HepG2 (cell line): Measurements from ENCODE around the gene ATXN1L. TPM values are rescaled to one million over a fixed set of nuclear protein-coding genes. Genes with fewer than 3 reads are reported as not detected.
A peak's percentile ranks its signal among the peaks of the same experiment; 100 is the strongest.

Source experiments
- ATAC-seq: fragments of 200-7000 bp; cut with Tn5 transposase; 3 replicates; pipeline ENCODE4 v1.9.1; 2020; ENCODE audit warnings: mild to moderate bottlenecking, moderate library complexity
- BruUV-seq: library from RNA; stranded (reverse); fragments of 400-500 nt; replicated peaks from 2 replicates; lab custom pipeline; 2021; lab: Mats Ljungman, UMichigan
- CTCF ChIA-PET: fragments of 300-600 bp; formaldehyde crosslinking; extraction: SDS; loops from one replicate; lab custom pipeline; 2021; ENCODE audit warnings: low total read pairs, inconsistent platforms, low intra/inter-chr PET ratio; lab: Yijun Ruan, JAX
- POLR2A ChIA-PET: fragments of 350-600 bp; sonication (Branson Sonifier 250); formaldehyde crosslinking; loops from one replicate; lab custom pipeline; 2020; ENCODE audit warnings: antibody characterized with exemption, inconsistent platforms; lab: Yijun Ruan, JAX
- DNase-seq: peaks from one replicate; pipeline ENCODE4 v3.0.0-alpha.2; 2015; ENCODE audit warnings: low spot score
- FAIRE-seq: peaks from 3 replicates; lab custom pipeline; 2011; peaks lifted over from hg19 to GRCh38; lab: Jason Lieb, UNC
- H2AFZ ChIP-seq: one replicate; pipeline ENCODE4 v1.6.1; 2011; ENCODE audit warnings: low read length, inconsistent platforms
- H3K27ac ChIP-seq: fragments of 300-600 bp; 3 replicates; pipeline ENCODE4 v1.8.0; 2011; ENCODE audit warnings: mixed run types, mild to moderate bottlenecking, mixed read lengths, low read length, inconsistent platforms; ENCODE audit not compliant: insufficient read depth; ENCODE audit errors: extremely low read length
- H3K27me3 ChIP-seq, 2 experiments: fragments of 200-600 bp in 1 of 2; 2 replicates in 1 of 2; 3 replicates in 1 of 2; pipeline versions ENCODE4 v1.6.0 to v1.8.0; 2011; ENCODE audit warnings: low read length in 2 of 2, mild to moderate bottlenecking in 2 of 2, moderate library complexity in 2 of 2, inconsistent platforms in 1 of 2; ENCODE audit not compliant: insufficient read depth in 2 of 2, control insufficient read depth in 1 of 2
- H3K36me3 ChIP-seq, 2 experiments: fragments of 200-600 bp in 1 of 2; replicated peaks in 1 of 2; 2 replicates in 1 of 2; 3 replicates in 1 of 2; pipeline versions ENCODE4 v1.5.1 to v1.8.0; 2011; ENCODE audit warnings: low read length in 2 of 2, inconsistent platforms in 1 of 2; ENCODE audit not compliant: insufficient read depth in 2 of 2, control insufficient read depth in 1 of 2
- H3K4me1 ChIP-seq: 2 replicates; pipeline ENCODE4 v1.5.1; 2012; ENCODE audit warnings: low read length, inconsistent platforms; ENCODE audit not compliant: insufficient read depth
- H3K4me2 ChIP-seq: 2 replicates; pipeline ENCODE4 v1.6.0; 2011; ENCODE audit warnings: low read depth, low read length, inconsistent platforms
- H3K4me3 ChIP-seq, 3 experiments: fragments of 200-600 bp in 1 of 3; sonication (generic), shearing (Covaris generic) in 1 of 3; replicated peaks in 1 of 3; 2 replicates each; pipeline ENCODE4 v1.5.1; 2011 to 2016; ENCODE audit warnings: low read length in 3 of 3, inconsistent platforms in 2 of 3, low read depth in 2 of 3, mild to moderate bottlenecking in 2 of 3, control low read depth in 1 of 3, mixed read lengths in 1 of 3; ENCODE audit not compliant: insufficient read depth in 1 of 3
- H3K79me2 ChIP-seq: one replicate; pipeline ENCODE4 v1.6.1; 2011; ENCODE audit warnings: low read length, inconsistent platforms; ENCODE audit not compliant: insufficient read depth
- H3K9ac ChIP-seq: 2 replicates; pipeline ENCODE4 v1.6.0; 2011; ENCODE audit warnings: mild to moderate bottlenecking, low read depth, low read length, inconsistent platforms; ENCODE audit not compliant: insufficient read depth
- H3K9me3 ChIP-seq: 2 replicates; pipeline ENCODE4 v1.5.1; 2012; ENCODE audit warnings: mild to moderate bottlenecking, low read length
- H4K20me1 ChIP-seq: 2 replicates; pipeline ENCODE4 v1.6.0; 2011; ENCODE audit warnings: inconsistent platforms, mild to moderate bottlenecking, low read length, moderate library complexity; ENCODE audit not compliant: insufficient read depth
- ELF4 ChIP-seq: sonication (generic); formaldehyde crosslinking; IDR thresholded peaks from 2 replicates; pipeline ENCODE4 v1.5.0; 2020; ENCODE audit warnings: missing genetic modification reagents, mild to moderate bottlenecking, moderate library complexity, borderline replicate concordance
- MAFF ChIP-seq: IDR thresholded peaks from 2 replicates; pipeline ENCODE4 v1.6.1; 2011; ENCODE audit warnings: low read depth, low read length, improper control_type of control experiment
- MAFK ChIP-seq, 2 experiments: IDR thresholded peaks in 1 of 2; conservative IDR thresholded peaks in 1 of 2; 2 replicates each; pipeline ENCODE4 v1.6.1; 2011; ENCODE audit warnings: improper control_type of control experiment in 2 of 2, low read length in 2 of 2
- MIER3 ChIP-seq: IDR thresholded peaks from 2 replicates; pipeline ENCODE4 v1.6.1; 2016; ENCODE audit warnings: missing compliant biosample characterization, borderline replicate concordance
- NFIC ChIP-seq: IDR thresholded peaks from 2 replicates; pipeline ENCODE4 v1.6.1; 2012; ENCODE audit warnings: mild to moderate bottlenecking, low read length, inconsistent platforms
- RFX3 ChIP-seq: IDR thresholded peaks from 2 replicates; pipeline ENCODE4 v1.6.1; 2016; ENCODE audit warnings: missing biosample characterization, missing genetic modification reagents
- ZMYM3 ChIP-seq: sonication (generic); formaldehyde crosslinking; IDR thresholded peaks from 2 replicates; pipeline ENCODE4 v1.5.1; 2020; ENCODE audit warnings: mild to moderate bottlenecking, missing genetic modification reagents
- ZNF121 ChIP-seq: sonication (generic); formaldehyde crosslinking; IDR thresholded peaks from 2 replicates; pipeline ENCODE4 v1.5.0; 2020; ENCODE audit warnings: mild to moderate bottlenecking, missing genetic modification reagents
- ZNF605 ChIP-seq: sonication (generic); formaldehyde crosslinking; IDR thresholded peaks from 2 replicates; pipeline ENCODE4 v1.8.0; 2022; ENCODE audit warnings: mild to moderate bottlenecking, missing genetic modification reagents
- ZNF678 ChIP-seq: sonication (generic); formaldehyde crosslinking; IDR thresholded peaks from 2 replicates; pipeline ENCODE4 v1.4.0; 2020; ENCODE audit warnings: mild to moderate bottlenecking, missing genetic modification reagents
- ZNF770 ChIP-seq: sonication (generic); formaldehyde crosslinking; IDR thresholded peaks from 2 replicates; pipeline ENCODE4 v1.5.0; 2020; ENCODE audit warnings: mild to moderate bottlenecking, missing genetic modification reagents
- ZSCAN9 ChIP-seq: IDR thresholded peaks from 2 replicates; pipeline ENCODE4 v1.6.1; 2016; ENCODE audit warnings: borderline replicate concordance
- WGBS: methylation state at CpG from one replicate; pipeline ENCODE4 v1.1.6; 2017; ENCODE audit warnings: low lambda C conversion rate; 5-methylcytosine and 5-hydroxymethylcytosine counted together
- in situ Hi-C: cut with HindIII; loops from 2 replicates; pipeline ENCODE4 v1.10.0; 2017; ENCODE audit warnings: low pct_unique_long_range_greater_than_20kb; ENCODE audit not compliant: extremely low pct_ligation_motif_present
- intact Hi-C: fragments of 100-400 bp; cut with micrococcal nuclease; formaldehyde crosslinking; loops from one replicate; pipeline ENCODE4 v1.10.0; 2022; ENCODE audit not compliant: unreplicated experiment
- polyA plus RNA-seq, 8 experiments: library from polyadenylated mRNA; depleted of rRNA in 3 of 8; stranded (reverse) in 7 of 8; unstranded in 1 of 8; fragments of >200 nt; fragmentation: Illumina TruSeq in 4 of 8; extraction: Trizol in 4 of 8; gene quantifications; 2 replicates each; pipeline versions ENCODE4 v1.2.1 to v1.2.3, GENCODE V29; 2011 to 2016; ENCODE audit warnings: low read depth in 4 of 8, missing spikeins in 1 of 8, mixed read lengths in 1 of 8; ENCODE audit not compliant: insufficient read depth in 1 of 8
- total RNA-seq, 5 experiments: library from RNA; depleted of rRNA; stranded (reverse); fragments of >200 nt; fragmentation: Illumina TruSeq; extraction: Trizol; gene quantifications; 2 replicates each; pipeline ENCODE4 v1.2.3, GENCODE V29; 2016; ENCODE audit warnings: low read depth in 1 of 5
- TF ChIP-seq, protein P1 (sequence below): sonication (generic); formaldehyde crosslinking; IDR thresholded peaks from 2 replicates; pipeline ENCODE4 v1.4.0; 2020; ENCODE audit warnings: missing genetic modification reagents, borderline replicate concordance

The ATXN1L gene
- total and polyA plus RNA-seq, 2 of the 13 experiments (the other 11 are each of a cell fraction or from before 2014, with no cell fraction given), result 20.0 to 22.4 TPM

DNA sequence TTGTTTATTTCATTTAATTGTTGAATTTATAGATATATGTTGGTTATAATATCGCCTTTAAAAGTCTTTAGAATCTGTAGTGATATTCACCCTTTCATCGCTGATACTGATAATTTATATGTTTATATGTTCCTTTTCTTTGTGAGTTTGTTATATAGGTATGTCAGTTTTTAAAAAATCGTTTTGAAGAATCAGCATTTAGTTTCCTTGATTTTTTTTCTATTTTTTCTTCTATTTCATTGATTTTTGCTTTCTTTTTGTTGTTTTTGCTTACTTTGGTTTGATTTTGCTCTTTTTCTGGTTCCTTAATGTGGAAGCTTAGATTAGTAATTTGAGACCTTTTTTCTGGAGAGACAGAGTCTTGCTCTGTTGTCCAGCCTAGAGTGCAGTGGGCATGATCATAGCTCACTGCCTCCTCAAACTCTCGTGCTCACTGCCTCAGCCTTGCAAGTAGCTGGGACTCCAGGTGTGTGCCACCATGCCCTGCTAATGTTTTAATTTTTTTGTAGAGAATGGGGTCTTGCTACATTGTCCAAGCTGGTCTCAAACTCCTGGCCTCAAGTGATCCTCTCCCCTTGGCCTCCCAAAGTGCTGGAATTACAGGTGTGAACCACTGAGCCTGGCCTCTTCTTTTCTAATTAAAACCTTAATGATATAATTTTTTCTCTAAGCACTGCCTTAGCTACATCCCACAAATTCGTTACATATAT, 57.0 kb downstream of the ATXN1L start:
- Histone ChIP-seq H2AFZ (no peak overlapping the region), H3K27ac (no peak overlapping the region), H3K4me2 (0 out of 2 replicates have a peak overlapping the region, but pooled peaks have one; percentile 8), H3K36me3 (peaks cover 3 to 14% of the 10 kb centered on the region in 2 experiments; a peak in 3 of 5 replicates), H3K4me1 (peaks cover 75% of the 10 kb centered on the region), H3K79me2 (peaks cover 99% of the 10 kb centered on the region), H3K9me3 (no peaks in the 10 kb centered on the region), H3K9ac (no peak overlapping the region), H4K20me1 (peaks cover 99% of the 10 kb centered on the region), H3K4me3 (no peak overlapping the region), H3K27me3 (no peaks in the 10 kb centered on the region)
- intact Hi-C loops (no loop called here), in situ Hi-C loops (no loop called here)
- FAIRE-seq, result no peak
- ChIA-PET POLR2A (interaction anchor here (0.7 to 1.5 kb wide), 2 partner anchors 8 to 9 kb away, joined by 3 read pairs; no protein-coding TSS in a partner anchor), CTCF (no interaction called here)
- 96% methylated on average over 5 of the region's 5 CpGs for WGBS
- peak in 1 of 2 experiments; percentile 49; a peak in 2 of 4 replicates for TF ChIP-seq MAFK (conservative IDR thresholded peaks at IDR 0.05 in 1 of 2, IDR thresholded peaks at IDR 0.05 in 1 of 2; ENCODE audit: low read length in 2 of 2)
- no peak for TF ChIP-seq ZSCAN9
- no peak for TF ChIP-seq ZNF678
- TF ChIP-seq ZNF770 (CRISPR knock-in tag), result peak; percentile 88
- peak; percentile 65 for TF ChIP-seq ZMYM3 (CRISPR knock-in tag)
- no peak for TF ChIP-seq RFX3 (CRISPR knock-in tag)
- TF ChIP-seq ELF4 (CRISPR knock-in tag), result 0 out of 2 replicates have a peak, but pooled peaks have one; percentile 13
- peak; percentile 97 for TF ChIP-seq ZNF121 (CRISPR knock-in tag)
- TF ChIP-seq MAFF, result peak; percentile 24; the same call in 1 of the 2 replicates
- TF ChIP-seq ZNF605, result 0 out of 2 replicates have a peak, but pooled peaks have one; percentile 26
- TF ChIP-seq NFIC, result no peak
- TF ChIP-seq, protein P1, sequence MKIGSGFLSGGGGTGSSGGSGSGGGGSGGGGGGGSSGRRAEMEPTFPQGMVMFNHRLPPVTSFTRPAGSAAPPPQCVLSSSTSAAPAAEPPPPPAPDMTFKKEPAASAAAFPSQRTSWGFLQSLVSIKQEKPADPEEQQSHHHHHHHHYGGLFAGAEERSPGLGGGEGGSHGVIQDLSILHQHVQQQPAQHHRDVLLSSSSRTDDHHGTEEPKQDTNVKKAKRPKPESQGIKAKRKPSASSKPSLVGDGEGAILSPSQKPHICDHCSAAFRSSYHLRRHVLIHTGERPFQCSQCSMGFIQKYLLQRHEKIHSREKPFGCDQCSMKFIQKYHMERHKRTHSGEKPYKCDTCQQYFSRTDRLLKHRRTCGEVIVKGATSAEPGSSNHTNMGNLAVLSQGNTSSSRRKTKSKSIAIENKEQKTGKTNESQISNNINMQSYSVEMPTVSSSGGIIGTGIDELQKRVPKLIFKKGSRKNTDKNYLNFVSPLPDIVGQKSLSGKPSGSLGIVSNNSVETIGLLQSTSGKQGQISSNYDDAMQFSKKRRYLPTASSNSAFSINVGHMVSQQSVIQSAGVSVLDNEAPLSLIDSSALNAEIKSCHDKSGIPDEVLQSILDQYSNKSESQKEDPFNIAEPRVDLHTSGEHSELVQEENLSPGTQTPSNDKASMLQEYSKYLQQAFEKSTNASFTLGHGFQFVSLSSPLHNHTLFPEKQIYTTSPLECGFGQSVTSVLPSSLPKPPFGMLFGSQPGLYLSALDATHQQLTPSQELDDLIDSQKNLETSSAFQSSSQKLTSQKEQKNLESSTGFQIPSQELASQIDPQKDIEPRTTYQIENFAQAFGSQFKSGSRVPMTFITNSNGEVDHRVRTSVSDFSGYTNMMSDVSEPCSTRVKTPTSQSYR (CRISPR knock-in tag), result no peak
- no peak for TF ChIP-seq MIER3 (CRISPR knock-in tag)
- no TSS peak for BruUV-seq
- DNase-seq, result no peak
- no peak for ATAC-seq
